Endometrial microvascular endothelial cells (primary cell): ENCODE results near the gene FMNL2. TPM values are rescaled to one million over a fixed set of nuclear protein-coding genes. Genes with fewer than 3 reads are reported as not detected.

Experiments
- in situ Hi-C: cut with HindIII; loops from 2 replicates; pipeline ENCODE4 v1.10.0; 2017; ENCODE audit warnings: low sequenced_read_pairs, low pct_unique_long_range_greater_than_20kb; ENCODE audit errors: inconsistent ontology term
- total RNA-seq: library from RNA; depleted of rRNA; stranded (reverse); fragments of >200 nt; gene quantifications from one replicate; pipeline ENCODE4 v1.2.3, GENCODE V29; 2015; ENCODE audit errors: inconsistent ontology term

The FMNL2 gene
- total RNA-seq, 1 donor from 2014 or later = 45.9 TPM

GRCh38 chr2:152572031-152572430, 237.1 kb downstream of the FMNL2 start:
- in situ Hi-C loops = no loop called here

- in situ Hi-C loops = no loop called here
These were observed 238.2 kb downstream of the FMNL2 start for GRCh38 chr2:152573168-152573567.

GRCh38 chr2:152577579-152577978, 242.6 kb downstream of the FMNL2 start:
- in situ Hi-C loops = no loop called here

GRCh38 chr2:152578573-152578972, 243.6 kb downstream of the FMNL2 start:
- in situ Hi-C loops = no loop called here

GRCh38 chr2:152580714-152581113, 245.7 kb downstream of the FMNL2 start:
- in situ Hi-C loops = no loop called here

GRCh38 chr2:152581360-152581759, 246.4 kb downstream of the FMNL2 start:
- in situ Hi-C loops = no loop called here

- in situ Hi-C loops = no loop called here
These were observed 247.1 kb downstream of the FMNL2 start for GRCh38 chr2:152582081-152582480.

GRCh38 chr2:152583512-152584229, 248.7 kb downstream of the FMNL2 start:
- in situ Hi-C loops = no loop called here

- in situ Hi-C loops = no loop called here
These were observed 249.3 kb downstream of the FMNL2 start for GRCh38 chr2:152584301-152584700.

GRCh38 chr2:152585830-152586484, 251.0 kb downstream of the FMNL2 start:
- in situ Hi-C loops = no loop called here

- in situ Hi-C loops = no loop called here
These were observed 252.4 kb downstream of the FMNL2 start for GRCh38 chr2:152587187-152587947.

GRCh38 chr2:152588998-152589397, 254.0 kb downstream of the FMNL2 start:
- in situ Hi-C loops = no loop called here

- in situ Hi-C loops = no loop called here
These were observed 259.2 kb downstream of the FMNL2 start for GRCh38 chr2:152594022-152594766.

GRCh38 chr2:152594792-152595191, 259.8 kb downstream of the FMNL2 start:
- in situ Hi-C loops = no loop called here

GRCh38 chr2:152598975-152599759, 264.2 kb downstream of the FMNL2 start:
- in situ Hi-C loops = no loop called here

GRCh38 chr2:152600051-152600657, 265.2 kb downstream of the FMNL2 start:
- in situ Hi-C loops = no loop called here

GRCh38 chr2:152600697-152601096, 265.7 kb downstream of the FMNL2 start:
- in situ Hi-C loops = no loop called here

GRCh38 chr2:152602750-152603149, 267.8 kb downstream of the FMNL2 start:
- in situ Hi-C loops = no loop called here
